ENCODE results near the gene RBM43.

DNA sequence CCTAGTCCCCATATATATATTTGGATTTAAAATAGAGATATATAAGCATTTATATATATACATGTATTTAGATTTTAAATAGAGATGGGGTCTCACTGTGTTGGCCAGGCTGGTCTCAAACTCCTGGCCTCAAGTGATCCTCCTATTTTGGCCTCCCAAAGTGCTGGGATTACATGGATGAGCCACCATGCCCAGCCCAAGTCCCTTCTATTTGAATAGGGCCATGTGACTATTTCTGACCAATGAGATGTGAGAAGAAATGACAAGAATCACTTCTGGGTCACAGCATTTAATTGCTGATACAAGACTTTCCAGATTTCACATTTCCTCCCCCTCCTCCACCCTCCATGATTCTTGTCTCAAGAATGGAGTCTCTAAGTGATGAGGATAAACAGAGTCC is 6.4 kb upstream of the RBM43 start:
- no peak for TF ChIP-seq POLR2AphosphoS5 (IDR thresholded peaks at IDR 0.05; ENCODE audit: low read depth, low read length)
- TF ChIP-seq, protein P1, sequence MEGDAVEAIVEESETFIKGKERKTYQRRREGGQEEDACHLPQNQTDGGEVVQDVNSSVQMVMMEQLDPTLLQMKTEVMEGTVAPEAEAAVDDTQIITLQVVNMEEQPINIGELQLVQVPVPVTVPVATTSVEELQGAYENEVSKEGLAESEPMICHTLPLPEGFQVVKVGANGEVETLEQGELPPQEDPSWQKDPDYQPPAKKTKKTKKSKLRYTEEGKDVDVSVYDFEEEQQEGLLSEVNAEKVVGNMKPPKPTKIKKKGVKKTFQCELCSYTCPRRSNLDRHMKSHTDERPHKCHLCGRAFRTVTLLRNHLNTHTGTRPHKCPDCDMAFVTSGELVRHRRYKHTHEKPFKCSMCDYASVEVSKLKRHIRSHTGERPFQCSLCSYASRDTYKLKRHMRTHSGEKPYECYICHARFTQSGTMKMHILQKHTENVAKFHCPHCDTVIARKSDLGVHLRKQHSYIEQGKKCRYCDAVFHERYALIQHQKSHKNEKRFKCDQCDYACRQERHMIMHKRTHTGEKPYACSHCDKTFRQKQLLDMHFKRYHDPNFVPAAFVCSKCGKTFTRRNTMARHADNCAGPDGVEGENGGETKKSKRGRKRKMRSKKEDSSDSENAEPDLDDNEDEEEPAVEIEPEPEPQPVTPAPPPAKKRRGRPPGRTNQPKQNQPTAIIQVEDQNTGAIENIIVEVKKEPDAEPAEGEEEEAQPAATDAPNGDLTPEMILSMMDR (IDR thresholded peaks at IDR 0.05), result no peak
